GM23248 (cell line): ENCODE results near the gene SEPHS2.

Experiments used
- EZH2 ChIP-seq: fragments of 200-600 bp; sonication (generic); IDR thresholded peaks from 2 replicates; pipeline ENCODE4 v1.6.1; 2018; ENCODE audit warnings: antibody characterized with exemption, mild to moderate bottlenecking; ENCODE audit not compliant: insufficient read depth, poor library complexity, severe bottlenecking
- EZH2phosphoT487 ChIP-seq: fragments of 200-600 bp; sonication (generic); IDR thresholded peaks from 2 replicates; pipeline ENCODE4 v1.6.1; 2018; ENCODE audit warnings: antibody characterized with exemption, moderate library complexity, mild to moderate bottlenecking, low read depth; ENCODE audit not compliant: insufficient read depth

DNA sequence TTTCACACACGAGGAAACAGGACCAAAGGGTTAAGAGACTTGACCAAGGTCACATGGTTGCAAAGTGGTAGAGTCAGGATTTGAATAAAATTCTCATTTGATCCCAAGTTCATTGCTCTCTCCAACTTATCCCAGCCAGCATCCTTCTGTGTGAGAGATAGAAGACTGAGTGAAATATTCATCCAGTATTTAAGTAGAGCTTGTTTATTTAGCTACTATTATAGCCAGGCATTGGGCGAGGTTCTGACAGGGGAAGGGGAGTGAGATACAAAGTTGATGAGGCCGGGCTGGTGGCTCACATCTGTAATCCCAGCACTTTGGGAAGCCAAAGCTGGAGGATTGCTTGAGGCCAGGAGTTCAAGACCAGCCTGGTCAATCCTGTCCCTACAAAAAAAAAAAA, 31.3 kb upstream of the SEPHS2 start:
- no peak for TF ChIP-seq EZH2phosphoT487
- TF ChIP-seq EZH2, result no peak
